ENCODE data around the gene SLC5A3. TPM values are rescaled to one million over a fixed set of nuclear protein-coding genes. Genes with fewer than 3 reads are reported as not detected.

Gene SLC5A3
- 38.0 and 51.0 TPM in 2 replicates for total RNA-seq

GRCh38 chr21:34073032-34073748, at the start of gene SLC5A3, which contains the start of gene MRPS6:
TSS of gene SLC5A3 (plus strand) at chr21:34073578. CDS start at chr21:34095199, 21,621 bp downstream.
TSS of gene MRPS6 (plus strand) at chr21:34073578. CDS start at chr21:34073701, 123 bp downstream.

Other genes with a start within 250 kb of the SLC5A3 start
- 64.9 and 89.9 TPM in 2 replicates for gene ATP5PO, start 157.8 kb upstream of the SLC5A3 start, total RNA-seq
- 11.4 and 15.8 TPM in 2 replicates for gene MRPS6, start within 50 bp of the SLC5A3 start, total RNA-seq